ENCODE results near the gene ZC3HAV1. TPM values are rescaled to one million over a fixed set of nuclear protein-coding genes. Genes with fewer than 3 reads are reported as not detected.

ZC3HAV1 gene
- total and polyA plus RNA-seq, 10 of the 15 experiments (the other 5 are each of a cell fraction or from before 2014, with no cell fraction given) = 18.5 to 55.3 (median 44.7) TPM

- TF ChIP-seq NFIC (IDR thresholded peaks at IDR 0.05; ENCODE audit: low read depth, low read length) (peak; percentile 98), MEF2A (IDR thresholded peaks at IDR 0.05; ENCODE audit: insufficient read depth, low read depth, low read length) (0 out of 2 replicates have a peak, but pooled peaks have one; percentile 44), CBFB (IDR thresholded peaks at IDR 0.05; ENCODE audit: low read depth) (0 out of 2 replicates have a peak, but pooled peaks have one; percentile 7), DPF2 (IDR thresholded peaks at IDR 0.05) (peak; percentile 78), ATF7 (IDR thresholded peaks at IDR 0.05; ENCODE audit: low read depth) (peak; percentile 86), IRF4 (IDR thresholded peaks at IDR 0.05; ENCODE audit: low read depth, low read length) (peak; percentile 99), YY1 (IDR thresholded peaks at IDR 0.05; ENCODE audit: low read depth, low read length) (0 out of 2 replicates have a peak, but pooled peaks have one; percentile 20), SUPT20H (IDR thresholded peaks at IDR 0.05; ENCODE audit: borderline replicate concordance, control insufficient read depth, low read depth, low read length) (no peak), HSF1 (IDR thresholded peaks at IDR 0.05; ENCODE audit: low read depth, low read length) (no peak), CBX5 (IDR thresholded peaks at IDR 0.05; ENCODE audit: low read depth) (0 out of 2 replicates have a peak, but pooled peaks have one; percentile 66), SMARCA5 (IDR thresholded peaks at IDR 0.05) (peak; percentile 59; the same call in 1 of the 2 replicates), STAT1 (conservative IDR thresholded peaks at IDR 0.05) (no peak)
- TF ChIP-seq, protein P1, sequence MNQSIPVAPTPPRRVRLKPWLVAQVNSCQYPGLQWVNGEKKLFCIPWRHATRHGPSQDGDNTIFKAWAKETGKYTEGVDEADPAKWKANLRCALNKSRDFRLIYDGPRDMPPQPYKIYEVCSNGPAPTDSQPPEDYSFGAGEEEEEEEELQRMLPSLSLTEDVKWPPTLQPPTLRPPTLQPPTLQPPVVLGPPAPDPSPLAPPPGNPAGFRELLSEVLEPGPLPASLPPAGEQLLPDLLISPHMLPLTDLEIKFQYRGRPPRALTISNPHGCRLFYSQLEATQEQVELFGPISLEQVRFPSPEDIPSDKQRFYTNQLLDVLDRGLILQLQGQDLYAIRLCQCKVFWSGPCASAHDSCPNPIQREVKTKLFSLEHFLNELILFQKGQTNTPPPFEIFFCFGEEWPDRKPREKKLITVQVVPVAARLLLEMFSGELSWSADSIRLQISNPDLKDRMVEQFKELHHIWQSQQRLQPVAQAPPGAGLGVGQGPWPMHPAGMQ (IDR thresholded peaks at IDR 0.05; ENCODE audit: borderline replicate concordance) = no peak
- TF ChIP-seq, protein P2, sequence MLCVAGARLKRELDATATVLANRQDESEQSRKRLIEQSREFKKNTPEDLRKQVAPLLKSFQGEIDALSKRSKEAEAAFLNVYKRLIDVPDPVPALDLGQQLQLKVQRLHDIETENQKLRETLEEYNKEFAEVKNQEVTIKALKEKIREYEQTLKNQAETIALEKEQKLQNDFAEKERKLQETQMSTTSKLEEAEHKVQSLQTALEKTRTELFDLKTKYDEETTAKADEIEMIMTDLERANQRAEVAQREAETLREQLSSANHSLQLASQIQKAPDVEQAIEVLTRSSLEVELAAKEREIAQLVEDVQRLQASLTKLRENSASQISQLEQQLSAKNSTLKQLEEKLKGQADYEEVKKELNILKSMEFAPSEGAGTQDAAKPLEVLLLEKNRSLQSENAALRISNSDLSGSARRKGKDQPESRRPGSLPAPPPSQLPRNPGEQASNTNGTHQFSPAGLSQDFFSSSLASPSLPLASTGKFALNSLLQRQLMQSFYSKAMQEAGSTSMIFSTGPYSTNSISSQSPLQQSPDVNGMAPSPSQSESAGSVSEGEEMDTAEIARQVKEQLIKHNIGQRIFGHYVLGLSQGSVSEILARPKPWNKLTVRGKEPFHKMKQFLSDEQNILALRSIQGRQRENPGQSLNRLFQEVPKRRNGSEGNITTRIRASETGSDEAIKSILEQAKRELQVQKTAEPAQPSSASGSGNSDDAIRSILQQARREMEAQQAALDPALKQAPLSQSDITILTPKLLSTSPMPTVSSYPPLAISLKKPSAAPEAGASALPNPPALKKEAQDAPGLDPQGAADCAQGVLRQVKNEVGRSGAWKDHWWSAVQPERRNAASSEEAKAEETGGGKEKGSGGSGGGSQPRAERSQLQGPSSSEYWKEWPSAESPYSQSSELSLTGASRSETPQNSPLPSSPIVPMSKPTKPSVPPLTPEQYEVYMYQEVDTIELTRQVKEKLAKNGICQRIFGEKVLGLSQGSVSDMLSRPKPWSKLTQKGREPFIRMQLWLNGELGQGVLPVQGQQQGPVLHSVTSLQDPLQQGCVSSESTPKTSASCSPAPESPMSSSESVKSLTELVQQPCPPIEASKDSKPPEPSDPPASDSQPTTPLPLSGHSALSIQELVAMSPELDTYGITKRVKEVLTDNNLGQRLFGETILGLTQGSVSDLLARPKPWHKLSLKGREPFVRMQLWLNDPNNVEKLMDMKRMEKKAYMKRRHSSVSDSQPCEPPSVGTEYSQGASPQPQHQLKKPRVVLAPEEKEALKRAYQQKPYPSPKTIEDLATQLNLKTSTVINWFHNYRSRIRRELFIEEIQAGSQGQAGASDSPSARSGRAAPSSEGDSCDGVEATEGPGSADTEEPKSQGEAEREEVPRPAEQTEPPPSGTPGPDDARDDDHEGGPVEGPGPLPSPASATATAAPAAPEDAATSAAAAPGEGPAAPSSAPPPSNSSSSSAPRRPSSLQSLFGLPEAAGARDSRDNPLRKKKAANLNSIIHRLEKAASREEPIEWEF (IDR thresholded peaks at IDR 0.05; ENCODE audit: insufficient replicate concordance, low read depth, low read length) = no peak
- TF ChIP-seq, protein P3, sequence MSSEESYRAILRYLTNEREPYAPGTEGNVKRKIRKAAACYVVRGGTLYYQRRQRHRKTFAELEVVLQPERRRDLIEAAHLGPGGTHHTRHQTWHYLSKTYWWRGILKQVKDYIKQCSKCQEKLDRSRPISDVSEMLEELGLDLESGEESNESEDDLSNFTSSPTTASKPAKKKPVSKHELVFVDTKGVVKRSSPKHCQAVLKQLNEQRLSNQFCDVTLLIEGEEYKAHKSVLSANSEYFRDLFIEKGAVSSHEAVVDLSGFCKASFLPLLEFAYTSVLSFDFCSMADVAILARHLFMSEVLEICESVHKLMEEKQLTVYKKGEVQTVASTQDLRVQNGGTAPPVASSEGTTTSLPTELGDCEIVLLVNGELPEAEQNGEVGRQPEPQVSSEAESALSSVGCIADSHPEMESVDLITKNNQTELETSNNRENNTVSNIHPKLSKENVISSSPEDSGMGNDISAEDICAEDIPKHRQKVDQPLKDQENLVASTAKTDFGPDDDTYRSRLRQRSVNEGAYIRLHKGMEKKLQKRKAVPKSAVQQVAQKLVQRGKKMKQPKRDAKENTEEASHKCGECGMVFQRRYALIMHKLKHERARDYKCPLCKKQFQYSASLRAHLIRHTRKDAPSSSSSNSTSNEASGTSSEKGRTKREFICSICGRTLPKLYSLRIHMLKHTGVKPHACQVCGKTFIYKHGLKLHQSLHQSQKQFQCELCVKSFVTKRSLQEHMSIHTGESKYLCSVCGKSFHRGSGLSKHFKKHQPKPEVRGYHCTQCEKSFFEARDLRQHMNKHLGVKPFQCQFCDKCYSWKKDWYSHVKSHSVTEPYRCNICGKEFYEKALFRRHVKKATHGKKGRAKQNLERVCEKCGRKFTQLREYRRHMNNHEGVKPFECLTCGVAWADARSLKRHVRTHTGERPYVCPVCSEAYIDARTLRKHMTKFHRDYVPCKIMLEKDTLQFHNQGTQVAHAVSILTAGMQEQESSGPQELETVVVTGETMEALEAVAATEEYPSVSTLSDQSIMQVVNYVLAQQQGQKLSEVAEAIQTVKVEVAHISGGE (CRISPR knock-in tag; IDR thresholded peaks at IDR 0.05) = no peak
- TF ChIP-seq, protein P4, sequence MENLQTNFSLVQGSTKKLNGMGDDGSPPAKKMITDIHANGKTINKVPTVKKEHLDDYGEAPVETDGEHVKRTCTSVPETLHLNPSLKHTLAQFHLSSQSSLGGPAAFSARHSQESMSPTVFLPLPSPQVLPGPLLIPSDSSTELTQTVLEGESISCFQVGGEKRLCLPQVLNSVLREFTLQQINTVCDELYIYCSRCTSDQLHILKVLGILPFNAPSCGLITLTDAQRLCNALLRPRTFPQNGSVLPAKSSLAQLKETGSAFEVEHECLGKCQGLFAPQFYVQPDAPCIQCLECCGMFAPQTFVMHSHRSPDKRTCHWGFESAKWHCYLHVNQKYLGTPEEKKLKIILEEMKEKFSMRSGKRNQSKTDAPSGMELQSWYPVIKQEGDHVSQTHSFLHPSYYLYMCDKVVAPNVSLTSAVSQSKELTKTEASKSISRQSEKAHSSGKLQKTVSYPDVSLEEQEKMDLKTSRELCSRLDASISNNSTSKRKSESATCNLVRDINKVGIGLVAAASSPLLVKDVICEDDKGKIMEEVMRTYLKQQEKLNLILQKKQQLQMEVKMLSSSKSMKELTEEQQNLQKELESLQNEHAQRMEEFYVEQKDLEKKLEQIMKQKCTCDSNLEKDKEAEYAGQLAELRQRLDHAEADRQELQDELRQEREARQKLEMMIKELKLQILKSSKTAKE (IDR thresholded peaks at IDR 0.05; ENCODE audit: low read depth, poor library complexity, severe bottlenecking) = peak; percentile 71
These were observed 8.8 kb upstream of the ZC3HAV1 start (continued) for GRCh38 chr7:139118234-139118804.

Data from GM12878 (cell line).